Natural killer cell treated with Interleukin-12 subunit alpha and Interleukin-12 subunit beta and Interleukin-15 and Interleukin-18, amount 100 ng/mL, for 72 hours (primary cell): ENCODE measurements around the gene TCP1. TPM values are rescaled to one million over a fixed set of nuclear protein-coding genes. Genes with fewer than 3 reads are reported as not detected.
A peak's percentile ranks its signal among the peaks of the same experiment; 100 is the strongest.

Experiments
- ATAC-seq, 2 donors: fragments of 150-1000 bp; cut with Tn5 transposase in 1 of 2; sonication (Bioruptor Pico), chemical (Tn5 transposase) in 1 of 2; 2 replicates each; pipeline ENCODE4 v1.10.0; 2021
- DNase-seq: peaks from one replicate; pipeline ENCODE4 v3.0.0; 2022; ENCODE audit warnings: low spot score
- H3K27ac Mint-ChIP-seq, 2 donors: 1 replicate in 1 of 2; 2 replicates in 1 of 2; pipeline ENCODE4 v1.8.0; 2022; ENCODE audit warnings: mixed read lengths in 2 of 2, mild to moderate bottlenecking in 1 of 2, moderate library complexity in 1 of 2
- H3K27me3 Mint-ChIP-seq, 2 donors: 1 replicate in 1 of 2; 2 replicates in 1 of 2; pipeline ENCODE4 v1.8.0; 2022; ENCODE audit warnings: mixed read lengths in 2 of 2
- H3K36me3 Mint-ChIP-seq: one replicate; pipeline ENCODE4 v1.8.0; 2022; ENCODE audit warnings: mixed read lengths
- H3K4me1 Mint-ChIP-seq, 2 donors: 1 replicate in 1 of 2; 2 replicates in 1 of 2; pipeline ENCODE4 v1.8.0; 2022; ENCODE audit warnings: low read depth in 2 of 2, mixed read lengths in 2 of 2, mild to moderate bottlenecking in 1 of 2
- H3K4me3 Mint-ChIP-seq: one replicate; pipeline ENCODE4 v1.8.0; 2022; ENCODE audit warnings: mixed read lengths
- H3K9me3 Mint-ChIP-seq: 2 replicates; pipeline ENCODE4 v1.8.0; 2022; ENCODE audit warnings: mixed read lengths
- total RNA-seq, 2 donors: library from RNA; stranded (reverse); gene quantifications; one replicate each; pipeline ENCODE4 v1.2.3, GENCODE V29; 2022

Gene TCP1
- total RNA-seq, 2 donors from 2014 or later = 360 to 498 TPM

- Mint-ChIP-seq H3K9me3 (no peaks in the 10 kb centered on the region), H3K4me3 (no peak overlapping the region), H3K27me3 (no peaks in the 10 kb centered on the region), H3K27ac (peak overlapping the region; percentile 37 to 51), H3K36me3 (peaks cover 49% of the 10 kb centered on the region), H3K4me1 (peaks cover 14 to 22% of the 10 kb centered on the region in 2 donors)
- DNase-seq = no peak
- no peak for ATAC-seq
These were observed 10.8 kb downstream of the TCP1 start for GRCh38 chr6:159778542-159779103.

- no peaks in the 10 kb centered on the region for H3K9me3 Mint-ChIP-seq
These were observed 11.3 kb downstream of the TCP1 start for GRCh38 chr6:159778131-159778530.

GRCh38 chr6:159777240-159777904 is 12.0 kb downstream of the TCP1 start:
- Mint-ChIP-seq H3K27me3 (no peaks in the 10 kb centered on the region), H3K4me1 (peaks cover 6 to 15% of the 10 kb centered on the region in 2 donors), H3K36me3 (peaks cover 39% of the 10 kb centered on the region), H3K27ac (peak overlapping the region; percentile 34 to 37), H3K4me3 (no peak overlapping the region), H3K9me3 (no peaks in the 10 kb centered on the region)
- no peak for ATAC-seq
- no peak for DNase-seq

More at GRCh38 chr6:159778131-159778530, 11.3 kb downstream of the TCP1 start:
- H3K36me3 Mint-ChIP-seq = peaks cover 47% of the 10 kb centered on the region
- H3K27ac Mint-ChIP-seq = peak overlapping the region; percentile 37 to 51
- no peak for ATAC-seq
- no peak for DNase-seq
- H3K4me3 Mint-ChIP-seq = no peak overlapping the region
- H3K27me3 Mint-ChIP-seq = no peaks in the 10 kb centered on the region
- peaks cover 14 to 22% of the 10 kb centered on the region in 2 donors for H3K4me1 Mint-ChIP-seq

- Mint-ChIP-seq H3K4me3 (no peak overlapping the region), H3K27me3 (no peaks in the 10 kb centered on the region), H3K9me3 (no peaks in the 10 kb centered on the region), H3K27ac (no peak overlapping the region), H3K36me3 (peaks cover 30% of the 10 kb centered on the region), H3K4me1 (peaks cover 0 to 9% of the 10 kb centered on the region in 2 donors)
- DNase-seq (no peak), ATAC-seq (no peak)
These were observed 17.2 kb downstream of the TCP1 start for GRCh38 chr6:159772196-159772595.

- ATAC-seq = no peak
- Mint-ChIP-seq H3K36me3 (peaks cover 34% of the 10 kb centered on the region), H3K4me1 (peaks cover 0 to 5% of the 10 kb centered on the region in 2 donors), H3K4me3 (no peak overlapping the region), H3K27me3 (no peaks in the 10 kb centered on the region), H3K9me3 (no peaks in the 10 kb centered on the region), H3K27ac (no peak overlapping the region)
- no peak for DNase-seq
These were observed 19.9 kb downstream of the TCP1 start for GRCh38 chr6:159769470-159769869.

- Mint-ChIP-seq H3K36me3 (peaks cover 40% of the 10 kb centered on the region), H3K4me1 (peaks cover 7 to 15% of the 10 kb centered on the region in 2 donors), H3K9me3 (no peaks in the 10 kb centered on the region), H3K4me3 (no peak overlapping the region), H3K27me3 (no peaks in the 10 kb centered on the region), H3K27ac (no peak overlapping the region)
- DNase-seq = no peak
- ATAC-seq = no peak
These were observed 22.5 kb downstream of the TCP1 start for GRCh38 chr6:159766906-159767305.

GRCh38 chr6:159762681-159763293 is 26.6 kb downstream of the TCP1 start:
- Mint-ChIP-seq H3K4me3 (peak overlapping the region; percentile 90), H3K4me1 (peaks cover 32% of the 10 kb centered on the region in 2 donors), H3K27ac (peak overlapping the region; percentile 53 to 89), H3K9me3 (no peaks in the 10 kb centered on the region), H3K27me3 (no peaks in the 10 kb centered on the region), H3K36me3 (peaks cover 24% of the 10 kb centered on the region)
- ATAC-seq (no peak), DNase-seq (no peak)

GRCh38 chr6:159761873-159762680 is 27.3 kb downstream of the TCP1 start, which contains the start of gene ACAT2:
Gene ACAT2, plus strand, starts transcription at chr6:159762045. Its CDS starts 43 bp downstream, at chr6:159762088.
- DNase-seq (peak; percentile 97), ATAC-seq (peak; percentile 98)
- H3K4me1 Mint-ChIP-seq = peaks cover 32% of the 10 kb centered on the region in 2 donors
- peak within 1 kb of the TSS; percentile 90 for H3K4me3 Mint-ChIP-seq
- H3K27me3 Mint-ChIP-seq = no peaks in the 10 kb centered on the region
- peaks cover 20% of the 10 kb centered on the region for H3K36me3 Mint-ChIP-seq
- H3K9me3 Mint-ChIP-seq = no peaks in the 10 kb centered on the region
- peak within 1 kb of the TSS; percentile 53 to 89 for H3K27ac Mint-ChIP-seq

GRCh38 chr6:159761129-159761872 is 28.1 kb downstream of the TCP1 start:
- Mint-ChIP-seq H3K27ac (peak overlapping the region; percentile 53 to 89), H3K4me1 (peaks cover 32% of the 10 kb centered on the region in 2 donors)

GRCh38 chr6:159760602-159761057 is 28.8 kb downstream of the TCP1 start:
- H3K9me3 Mint-ChIP-seq = no peaks in the 10 kb centered on the region
- H3K27me3 Mint-ChIP-seq = no peaks in the 10 kb centered on the region
- H3K4me3 Mint-ChIP-seq = peak overlapping the region; percentile 90
- H3K36me3 Mint-ChIP-seq = peaks cover 23% of the 10 kb centered on the region
- DNase-seq (no peak), ATAC-seq (no peak)
- H3K27ac Mint-ChIP-seq = peak overlapping the region; percentile 53 to 89
- H3K4me1 Mint-ChIP-seq = peaks cover 32% of the 10 kb centered on the region in 2 donors

More at GRCh38 chr6:159761129-159761872, 28.1 kb downstream of the TCP1 start:
- peaks cover 20% of the 10 kb centered on the region for H3K36me3 Mint-ChIP-seq
- DNase-seq = no peak
- peak in 1 of 2 donors; percentile 2 for ATAC-seq
- H3K4me3 Mint-ChIP-seq = peak overlapping the region; percentile 90
- no peaks in the 10 kb centered on the region for H3K9me3 Mint-ChIP-seq
- no peaks in the 10 kb centered on the region for H3K27me3 Mint-ChIP-seq

GRCh38 chr6:159759645-159760044 is 29.8 kb downstream of the TCP1 start:
- DNase-seq (no peak), ATAC-seq (no peak)
- H3K27me3 Mint-ChIP-seq = no peaks in the 10 kb centered on the region
- H3K4me3 Mint-ChIP-seq = peak overlapping the region; percentile 48
- no peaks in the 10 kb centered on the region for H3K9me3 Mint-ChIP-seq
- peaks cover 28% of the 10 kb centered on the region for H3K36me3 Mint-ChIP-seq
- peaks cover 32% of the 10 kb centered on the region in 2 donors for H3K4me1 Mint-ChIP-seq
- peak overlapping the region; percentile 53 to 89 for H3K27ac Mint-ChIP-seq

- Mint-ChIP-seq H3K36me3 (peaks cover 30% of the 10 kb centered on the region), H3K4me3 (no peak overlapping the region), H3K27me3 (no peaks in the 10 kb centered on the region), H3K27ac (peak overlapping the region; percentile 29 to 62), H3K9me3 (no peaks in the 10 kb centered on the region), H3K4me1 (peaks cover 32% of the 10 kb centered on the region in 2 donors)
- DNase-seq = no peak
- no peak for ATAC-seq
These were observed 31.1 kb downstream of the TCP1 start for GRCh38 chr6:159758031-159759001.
